ENCODE measurements around the gene PHF21B.
A peak's percentile ranks its signal among the peaks of the same experiment; 100 is the strongest.

PHF21B gene

GRCh38 chr22:44975427-44976262 is 34.2 kb downstream of the PHF21B start:
- peak; percentile 77 for TF ChIP-seq CTCF (IDR thresholded peaks at IDR 0.05; ENCODE audit: control insufficient read depth, extremely low read depth, insufficient read depth)
- no peak overlapping the region for H3K4me3 ChIP-seq (ENCODE audit: low read depth, low read length)
- peak; percentile 56 for DNase-seq (ENCODE audit: low read depth)

- H3K4me3 ChIP-seq (ENCODE audit: low read depth, low read length) = no peak overlapping the region
- no peak for DNase-seq (ENCODE audit: low read depth)
- no peak for TF ChIP-seq CTCF (IDR thresholded peaks at IDR 0.05; ENCODE audit: control insufficient read depth, extremely low read depth, insufficient read depth)
Observed at GRCh38 chr22:44974454-44974853, 35.4 kb downstream of the PHF21B start.

DNA sequence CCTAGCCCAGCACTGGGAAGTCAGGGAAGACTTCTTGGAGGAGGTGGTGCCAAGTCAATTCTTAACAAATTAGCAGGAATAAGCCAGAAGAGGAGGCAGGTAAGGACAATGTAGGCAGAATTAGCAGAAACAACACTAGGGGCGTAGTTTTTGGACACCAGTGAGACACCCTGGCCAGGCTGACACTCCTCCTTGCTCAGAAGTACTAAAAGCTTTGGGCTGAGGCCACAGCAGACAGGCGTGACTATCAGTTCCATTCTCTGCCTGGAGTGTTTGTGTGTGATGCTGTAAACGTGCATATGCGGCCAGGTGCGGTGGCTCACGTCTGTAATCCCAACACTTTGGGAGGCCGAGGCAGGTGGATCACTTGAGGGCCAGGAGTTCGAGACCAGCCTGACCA is 36.0 kb downstream of the PHF21B start:
- H3K4me3 ChIP-seq (ENCODE audit: low read depth, low read length) = no peak overlapping the region
- no peak for TF ChIP-seq CTCF (IDR thresholded peaks at IDR 0.05; ENCODE audit: control insufficient read depth, extremely low read depth, insufficient read depth)
- DNase-seq (ENCODE audit: low read depth) = no peak

DNA sequence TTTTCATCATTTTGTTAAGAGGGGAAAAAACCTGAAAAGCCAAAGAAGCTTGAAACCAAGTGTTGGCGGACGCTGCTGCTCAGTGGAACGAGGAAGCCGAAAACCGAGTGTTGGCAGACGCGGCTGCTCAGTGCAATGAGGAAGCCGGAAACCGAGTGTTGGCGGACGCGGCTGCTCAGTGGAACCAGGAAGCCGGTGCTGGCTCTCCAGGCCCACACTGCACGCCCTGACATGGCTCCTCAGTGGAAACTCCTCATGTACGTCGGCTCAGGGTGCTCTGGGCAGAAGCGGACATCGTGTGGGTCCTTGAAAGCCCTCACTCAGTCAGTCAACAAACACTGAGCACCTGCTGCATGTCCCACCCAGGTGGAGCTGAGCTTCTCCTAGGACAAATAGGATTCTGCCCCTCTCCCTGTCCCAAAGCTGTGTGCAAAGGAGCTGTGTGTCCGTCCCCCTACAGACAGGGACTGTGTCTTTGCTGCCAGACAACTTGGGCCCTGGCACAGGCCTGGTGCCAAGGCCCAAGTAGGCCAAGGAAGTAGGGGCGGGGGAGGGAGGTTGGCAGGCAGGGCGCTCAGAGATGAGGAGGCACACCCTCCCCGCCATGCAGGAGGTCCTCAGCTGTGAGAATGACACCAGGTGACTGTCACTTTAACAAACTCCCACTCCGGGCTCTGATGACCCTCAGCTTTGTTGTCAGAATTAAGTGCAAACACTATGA is 37.3 kb downstream of the PHF21B start:
- DNase-seq (ENCODE audit: low read depth) = no peak
- no peak for TF ChIP-seq CTCF (IDR thresholded peaks at IDR 0.05; ENCODE audit: control insufficient read depth, extremely low read depth, insufficient read depth)
- H3K4me3 ChIP-seq (ENCODE audit: low read depth, low read length) = no peak overlapping the region

DNA sequence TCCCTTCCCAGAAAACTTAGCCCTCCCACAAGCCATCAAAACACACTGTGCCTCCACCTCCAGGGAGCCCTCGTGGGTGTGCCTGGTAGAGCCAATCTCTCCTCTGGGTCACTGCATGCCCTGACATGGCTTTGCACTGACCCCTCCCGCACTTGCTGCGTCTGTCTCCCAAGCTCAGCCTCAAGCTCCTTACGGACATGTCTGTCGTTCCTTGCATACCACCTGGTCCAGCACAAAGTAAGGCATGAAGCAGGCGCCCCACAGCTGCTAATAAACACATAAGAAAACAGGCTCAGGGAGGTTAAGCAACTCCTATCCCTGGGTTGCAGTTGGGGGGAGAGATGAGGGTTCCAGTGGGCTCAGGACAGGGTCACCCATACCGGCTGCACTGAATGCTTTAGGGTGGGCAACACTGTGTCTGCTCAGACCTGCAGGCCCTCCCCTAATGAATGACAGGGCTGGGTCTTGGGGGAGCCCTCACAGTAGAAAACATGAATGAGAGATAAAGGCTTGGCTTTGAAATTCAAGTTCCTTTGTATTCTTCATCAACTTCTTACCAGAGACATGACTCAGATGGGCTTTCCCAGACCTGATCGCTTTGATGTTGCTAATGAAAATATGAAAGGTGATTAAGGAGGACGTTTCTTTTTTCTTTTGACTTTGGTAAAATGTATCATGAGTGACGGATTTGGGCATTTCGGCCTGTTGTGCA is 38.0 kb downstream of the PHF21B start:
- no peak for TF ChIP-seq CTCF (IDR thresholded peaks at IDR 0.05; ENCODE audit: control insufficient read depth, extremely low read depth, insufficient read depth)
- DNase-seq (ENCODE audit: low read depth) = no peak

DNA sequence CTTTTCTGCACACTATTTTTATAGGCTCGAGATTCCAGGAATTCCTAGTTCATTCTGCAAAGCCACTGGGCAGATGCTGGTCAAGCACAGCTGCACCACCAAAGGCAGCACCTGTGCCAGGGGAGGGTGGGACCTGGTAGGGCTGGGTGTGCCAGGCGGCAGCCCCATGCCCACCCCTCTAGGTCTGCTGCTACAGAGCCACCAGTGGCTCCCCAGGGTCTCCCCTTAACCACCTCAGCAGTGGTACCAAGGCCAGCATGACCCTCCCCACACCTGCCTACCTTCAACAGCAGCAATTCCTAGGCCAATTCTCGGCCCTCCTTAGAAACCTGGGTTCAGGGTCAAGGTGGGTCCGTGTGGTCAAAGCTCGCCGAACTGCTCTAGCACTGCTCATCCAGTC is 39.5 kb downstream of the PHF21B start:
- no peak overlapping the region for H3K4me3 ChIP-seq (ENCODE audit: low read depth, low read length)
- TF ChIP-seq CTCF (IDR thresholded peaks at IDR 0.05; ENCODE audit: control insufficient read depth, extremely low read depth, insufficient read depth) = no peak
- no peak for DNase-seq (ENCODE audit: low read depth)

More for the DNA sequence above, 38.0 kb downstream of the PHF21B start:
- no peak overlapping the region for H3K4me3 ChIP-seq (ENCODE audit: low read depth, low read length)
